Caco-2 (cell line): Measurements from ENCODE around the gene CD247. TPM values are rescaled to one million over a fixed set of nuclear protein-coding genes. Genes with fewer than 3 reads are reported as not detected.

Source experiments
- BruUV-seq: library from RNA; stranded (reverse); fragments of 400-500 nt; replicated peaks from 2 replicates; lab custom pipeline; 2021; lab: Mats Ljungman, UMichigan
- CTCF ChIA-PET: fragments of 300-600 bp; sonication (Branson Sonifier 250); formaldehyde crosslinking; loops from one replicate; lab custom pipeline; 2022; ENCODE audit warnings: antibody characterized with exemption; lab: Charles Lee
- POLR2A ChIA-PET: fragments of 300-600 bp; sonication (Branson Sonifier 250); formaldehyde crosslinking; loops from one replicate; lab custom pipeline; 2022; ENCODE audit warnings: antibody characterized with exemption; lab: Charles Lee
- DNase-seq, 2 experiments: peaks; one replicate each; pipeline versions ENCODE4 v3.0.0 to v3.0.0-alpha.2; 2020 to 2022
- H3K27me3 ChIP-seq: replicated peaks from 2 replicates; pipeline ENCODE4 v1.6.0; 2011; ENCODE audit warnings: low read length; ENCODE audit not compliant: control insufficient read depth, insufficient read depth
- H3K36me3 ChIP-seq: 2 replicates; pipeline ENCODE4 v1.5.1; 2011; ENCODE audit warnings: low read length; ENCODE audit not compliant: control insufficient read depth, insufficient read depth
- H3K4me1 ChIP-seq: fragments of 250-450 bp; sonication (Bioruptor Pico); 2 replicates; pipeline ENCODE4 v1.5.1; 2020; ENCODE audit warnings: mild to moderate bottlenecking
- H3K4me3 ChIP-seq: 2 replicates; pipeline ENCODE4 v1.5.1; 2011; ENCODE audit warnings: low read depth, mild to moderate bottlenecking, control low read depth, low read length
- H3K9me3 ChIP-seq: fragments of 250-450 bp; sonication (Bioruptor Pico); 2 replicates; pipeline ENCODE4 v1.5.1; 2020; ENCODE audit warnings: mild to moderate bottlenecking, moderate library complexity
- H3K27ac Mint-ChIP-seq: one replicate; pipeline ENCODE4 v1.8.0; 2022; ENCODE audit warnings: mixed read lengths; ENCODE audit not compliant: unreplicated experiment
- H3K27me3 Mint-ChIP-seq: one replicate; pipeline ENCODE4 v1.8.0; 2022; ENCODE audit warnings: mixed read lengths; ENCODE audit not compliant: insufficient read depth, unreplicated experiment
- H3K36me3 Mint-ChIP-seq: one replicate; pipeline ENCODE4 v1.8.0; 2022; ENCODE audit warnings: mild to moderate bottlenecking, mixed read lengths; ENCODE audit not compliant: insufficient read depth, unreplicated experiment
- H3K4me1 Mint-ChIP-seq: one replicate; pipeline ENCODE4 v1.8.0; 2022; ENCODE audit warnings: low read depth, mixed read lengths; ENCODE audit not compliant: unreplicated experiment
- H3K4me3 Mint-ChIP-seq: one replicate; pipeline ENCODE4 v1.8.0; 2022; ENCODE audit warnings: mild to moderate bottlenecking, moderate library complexity, mixed read lengths; ENCODE audit not compliant: unreplicated experiment
- H3K9me3 Mint-ChIP-seq: one replicate; pipeline ENCODE4 v1.8.0; 2022; ENCODE audit warnings: mixed read lengths; ENCODE audit not compliant: unreplicated experiment
- intact Hi-C: fragments of 100-400 bp; cut with micrococcal nuclease; formaldehyde crosslinking; loops from one replicate; pipeline ENCODE4 v1.10.0; 2022; ENCODE audit not compliant: unreplicated experiment
- total RNA-seq: library from RNA; stranded (reverse); gene quantifications from 2 replicates; pipeline ENCODE4 v1.2.3, GENCODE V29; 2022
- TF ChIP-seq, protein P1 (sequence below), 2 experiments: fragments of 200-600 bp in 1 of 2; IDR thresholded peaks; 1 replicate in 1 of 2; 2 replicates in 1 of 2; pipeline versions ENCODE4 v1.5.1 to v1.8.0; 2011 to 2022; ENCODE audit warnings: antibody characterized with exemption in 1 of 2, control low read depth in 1 of 2, inconsistent platforms in 1 of 2, low read depth in 1 of 2, low read length in 1 of 2, mild to moderate bottlenecking in 1 of 2, moderate library complexity in 1 of 2; ENCODE audit not compliant: insufficient read depth in 1 of 2, severe bottlenecking in 1 of 2, unreplicated experiment in 1 of 2

CD247 gene
- total RNA-seq, 1 experiment from 2014 or later, result not detected

DNA sequence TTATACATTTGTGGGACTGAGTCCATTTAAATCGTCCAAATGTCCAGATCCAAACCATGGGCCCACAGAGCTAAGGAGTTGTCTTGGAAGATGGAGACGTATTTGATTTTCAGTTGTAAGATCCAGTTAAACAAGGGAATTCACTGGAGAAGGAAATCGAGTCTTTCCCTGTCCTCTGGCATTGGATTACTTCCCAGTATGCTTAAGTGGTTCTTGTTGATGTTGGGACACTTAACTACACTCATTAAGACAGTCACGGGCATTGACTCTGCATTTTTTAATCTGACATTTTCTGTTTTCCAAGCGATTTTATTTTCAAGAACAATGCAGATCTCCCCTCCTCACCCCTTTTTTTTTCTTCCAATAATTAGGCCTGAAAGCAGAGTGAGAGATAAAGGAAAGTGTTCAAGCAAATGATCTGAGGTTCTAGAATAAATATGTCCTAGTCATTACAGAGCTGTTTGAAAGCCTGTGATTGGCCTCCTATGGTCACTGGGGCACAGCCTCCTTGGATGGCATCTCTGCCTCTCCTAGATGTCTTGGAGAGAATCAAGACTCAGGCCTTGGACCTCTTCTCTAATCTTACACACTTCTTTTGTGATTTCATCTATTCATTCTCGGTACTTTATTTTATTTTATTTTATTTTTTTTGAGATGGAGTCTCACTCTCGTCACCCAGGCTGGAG is 48.9 kb downstream of the CD247 start:
- Mint-ChIP-seq H3K27ac (no peak overlapping the region), H3K36me3 (no peaks in the 10 kb centered on the region), H3K4me1 (peaks cover 21% of the 10 kb centered on the region), H3K27me3 (no peaks in the 10 kb centered on the region), H3K9me3 (no peaks in the 10 kb centered on the region), H3K4me3 (no peak overlapping the region)
- Histone ChIP-seq H3K4me3 (no peak overlapping the region), H3K36me3 (no peaks in the 10 kb centered on the region), H3K9me3 (no peaks in the 10 kb centered on the region), H3K4me1 (no peaks in the 10 kb centered on the region; the same call in 1 of the 2 replicates), H3K27me3 (no peaks in the 10 kb centered on the region)
- no peak for DNase-seq
- BruUV-seq, result no TSS peak
- intact Hi-C loops, result no loop called here
- TF ChIP-seq, protein P1, sequence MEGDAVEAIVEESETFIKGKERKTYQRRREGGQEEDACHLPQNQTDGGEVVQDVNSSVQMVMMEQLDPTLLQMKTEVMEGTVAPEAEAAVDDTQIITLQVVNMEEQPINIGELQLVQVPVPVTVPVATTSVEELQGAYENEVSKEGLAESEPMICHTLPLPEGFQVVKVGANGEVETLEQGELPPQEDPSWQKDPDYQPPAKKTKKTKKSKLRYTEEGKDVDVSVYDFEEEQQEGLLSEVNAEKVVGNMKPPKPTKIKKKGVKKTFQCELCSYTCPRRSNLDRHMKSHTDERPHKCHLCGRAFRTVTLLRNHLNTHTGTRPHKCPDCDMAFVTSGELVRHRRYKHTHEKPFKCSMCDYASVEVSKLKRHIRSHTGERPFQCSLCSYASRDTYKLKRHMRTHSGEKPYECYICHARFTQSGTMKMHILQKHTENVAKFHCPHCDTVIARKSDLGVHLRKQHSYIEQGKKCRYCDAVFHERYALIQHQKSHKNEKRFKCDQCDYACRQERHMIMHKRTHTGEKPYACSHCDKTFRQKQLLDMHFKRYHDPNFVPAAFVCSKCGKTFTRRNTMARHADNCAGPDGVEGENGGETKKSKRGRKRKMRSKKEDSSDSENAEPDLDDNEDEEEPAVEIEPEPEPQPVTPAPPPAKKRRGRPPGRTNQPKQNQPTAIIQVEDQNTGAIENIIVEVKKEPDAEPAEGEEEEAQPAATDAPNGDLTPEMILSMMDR (IDR thresholded peaks at IDR 0.05; ENCODE audit: insufficient read depth in 1 of 2, low read depth in 1 of 2, low read length in 1 of 2, severe bottlenecking in 1 of 2, unreplicated experiment in 1 of 2), result no peak
- CTCF ChIA-PET, result no interaction called here
- POLR2A ChIA-PET, result no interaction called here

DNA sequence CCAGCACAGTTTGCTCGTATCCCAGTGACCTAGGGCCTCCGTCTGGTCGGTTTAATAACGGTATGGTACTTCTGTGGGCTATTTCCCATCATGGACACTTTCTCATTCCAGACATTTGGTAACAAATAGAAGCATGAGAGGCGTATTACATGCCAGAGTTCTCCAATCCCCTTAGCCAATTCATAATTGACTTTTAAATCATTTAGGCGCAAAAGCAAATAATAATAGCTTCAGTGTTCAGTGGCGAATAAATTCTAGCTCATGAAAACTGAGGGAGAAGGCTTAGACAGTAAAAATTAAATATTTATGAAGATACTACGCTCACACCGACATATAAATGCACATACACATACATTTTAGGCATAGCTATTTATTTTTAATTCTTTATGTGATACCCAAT is 50.6 kb downstream of the CD247 start:
- TF ChIP-seq, protein P1 (IDR thresholded peaks at IDR 0.05; ENCODE audit: insufficient read depth in 1 of 2, low read depth in 1 of 2, low read length in 1 of 2, severe bottlenecking in 1 of 2, unreplicated experiment in 1 of 2), result no peak
- ChIA-PET POLR2A (no interaction called here), CTCF (no interaction called here)
- H3K27me3 ChIP-seq, result no peaks in the 10 kb centered on the region
- no peak overlapping the region for H3K4me3 ChIP-seq
- no peaks in the 10 kb centered on the region for H3K36me3 ChIP-seq
- H3K4me1 ChIP-seq, result no peaks in the 10 kb centered on the region; the same call in 1 of the 2 replicates
- DNase-seq, result no peak
- no peaks in the 10 kb centered on the region for H3K27me3 Mint-ChIP-seq
- no peaks in the 10 kb centered on the region for H3K9me3 ChIP-seq
- no peak overlapping the region for H3K4me3 Mint-ChIP-seq
- intact Hi-C loops, result no loop called here
- BruUV-seq, result no TSS peak
- H3K27ac Mint-ChIP-seq, result no peak overlapping the region
- H3K36me3 Mint-ChIP-seq, result no peaks in the 10 kb centered on the region
- no peaks in the 10 kb centered on the region for H3K9me3 Mint-ChIP-seq
- H3K4me1 Mint-ChIP-seq, result peaks cover 13% of the 10 kb centered on the region

DNA sequence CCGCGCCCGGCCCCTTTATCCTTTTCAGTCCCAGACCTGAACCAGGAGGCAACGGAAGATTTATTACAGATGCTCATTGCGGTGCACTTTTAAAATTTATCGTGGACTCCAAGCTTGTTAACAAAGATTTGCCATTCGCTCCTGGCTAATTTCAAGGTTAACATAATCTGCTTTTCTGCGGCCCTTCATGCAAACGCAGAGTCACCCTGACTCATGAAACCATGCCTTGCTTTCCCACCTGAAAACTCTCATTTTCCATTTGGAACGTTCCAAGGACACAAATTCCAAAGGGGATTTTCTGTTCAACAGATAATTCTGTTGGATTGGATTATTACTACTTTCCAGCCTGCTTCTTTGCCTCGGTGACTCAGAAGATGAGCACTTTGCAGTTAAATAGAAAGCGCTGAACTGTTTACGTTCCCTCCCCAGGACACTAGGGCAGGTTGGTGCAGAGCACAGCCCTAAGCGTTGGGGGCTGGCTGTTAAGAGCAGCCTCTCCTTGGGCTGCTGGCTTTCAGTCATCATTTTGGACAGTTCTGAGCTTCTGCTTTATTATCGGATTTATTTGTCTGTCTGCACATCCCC is 51.1 kb downstream of the CD247 start:
- POLR2A ChIA-PET, result interaction anchor here (1.5 kb wide), 1 partner anchor 87 kb away, joined by 3 read pairs; the partner anchor contains the start of gene CREG1
- Mint-ChIP-seq H3K9me3 (no peaks in the 10 kb centered on the region), H3K36me3 (no peaks in the 10 kb centered on the region), H3K27me3 (no peaks in the 10 kb centered on the region), H3K4me1 (peaks cover 12% of the 10 kb centered on the region), H3K27ac (no peak overlapping the region), H3K4me3 (no peak overlapping the region)
- H3K9me3 ChIP-seq, result no peaks in the 10 kb centered on the region
- H3K36me3 ChIP-seq, result no peaks in the 10 kb centered on the region
- no peaks in the 10 kb centered on the region; the same call in 1 of the 2 replicates for H3K4me1 ChIP-seq
- CTCF ChIA-PET, result no interaction called here
- H3K27me3 ChIP-seq, result no peaks in the 10 kb centered on the region
- H3K4me3 ChIP-seq, result no peak overlapping the region
- BruUV-seq, result no TSS peak
- no peak for DNase-seq
- intact Hi-C loops, result no loop called here
- TF ChIP-seq, protein P1 (IDR thresholded peaks at IDR 0.05; ENCODE audit: insufficient read depth in 1 of 2, low read depth in 1 of 2, low read length in 1 of 2, severe bottlenecking in 1 of 2, unreplicated experiment in 1 of 2), result no peak
